ENCODE measurements around the gene CDC34. TPM values are rescaled to one million over a fixed set of nuclear protein-coding genes. Genes with fewer than 3 reads are reported as not detected.
A peak's percentile ranks its signal among the peaks of the same experiment; 100 is the strongest.

The CDC34 gene
- total and polyA plus RNA-seq, 9 of the 15 experiments (the other 6 are each of a cell fraction or from before 2014, with no cell fraction given) = 0.80 to 203 (median 65.5) TPM

- TF ChIP-seq YY1 (IDR thresholded peaks at IDR 0.05; ENCODE audit: borderline replicate concordance in 1 of 3, control insufficient read depth in 1 of 3, extremely low read depth in 1 of 3, insufficient read depth in 3 of 3, insufficient read length in 1 of 3, insufficient replicate concordance in 2 of 3, low read depth in 1 of 3, low read length in 2 of 3) = peak in 1 of 3 experiments; percentile 47
- no peak for TF ChIP-seq MAFG (tag; conservative IDR thresholded peaks at IDR 0.05)
- TF ChIP-seq ZNF407 (IDR thresholded peaks at IDR 0.05; ENCODE audit: low read depth) = no peak
- TF ChIP-seq TARDBP (IDR thresholded peaks at IDR 0.05) = 0 out of 2 replicates have a peak, but pooled peaks have one; percentile 16
- no peak for TF ChIP-seq HMG20B (CRISPR knock-in tag; IDR thresholded peaks at IDR 0.05)
- no peak for TF ChIP-seq ZKSCAN8 (CRISPR knock-in tag; IDR thresholded peaks at IDR 0.05)
- peak; percentile 75 for TF ChIP-seq SP1 (CRISPR knock-in tag; IDR thresholded peaks at IDR 0.05)
- TF ChIP-seq HES1 (IDR thresholded peaks at IDR 0.05; ENCODE audit: low read depth) = no peak
- TF ChIP-seq MEIS2 (IDR thresholded peaks at IDR 0.05; ENCODE audit: partially characterized antibody) = peak; percentile 67
- peak; percentile 76; the same call in 1 of the 2 replicates for TF ChIP-seq CBFB (CRISPR knock-in tag; IDR thresholded peaks at IDR 0.05)
- TF ChIP-seq GABPB2 (CRISPR knock-in tag; conservative IDR thresholded peaks at IDR 0.05) = no peak
- TF ChIP-seq NCOA4 (IDR thresholded peaks at IDR 0.05; ENCODE audit: partially characterized antibody) = no peak
- peak; percentile 71 for TF ChIP-seq PKNOX1 (IDR thresholded peaks at IDR 0.05)
These were observed 24.9 kb upstream of the CDC34 start (continued) for GRCh38 chr19:506404-507285.

All from K562 (cell line).